Measurements from ENCODE around the gene SORBS1.

DNA sequence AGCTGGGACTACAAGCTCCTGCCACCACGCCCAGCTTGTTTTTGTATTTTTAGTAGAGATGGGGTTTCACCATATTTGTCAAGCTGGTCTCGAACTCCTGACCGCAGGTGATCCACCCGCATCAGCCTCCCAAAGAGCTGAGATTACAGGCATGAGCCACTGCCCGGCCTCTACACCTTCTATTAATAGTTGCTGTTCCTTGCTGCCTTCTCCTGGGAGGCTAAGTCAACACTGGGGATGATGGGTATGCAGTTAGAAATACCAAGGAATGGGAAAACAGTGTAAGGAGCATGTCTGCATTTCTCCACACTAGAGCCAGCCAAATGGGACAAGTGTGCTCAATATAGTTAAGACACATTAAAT is 173.1 kb downstream of the SORBS1 start:
- TF ChIP-seq, protein P1, sequence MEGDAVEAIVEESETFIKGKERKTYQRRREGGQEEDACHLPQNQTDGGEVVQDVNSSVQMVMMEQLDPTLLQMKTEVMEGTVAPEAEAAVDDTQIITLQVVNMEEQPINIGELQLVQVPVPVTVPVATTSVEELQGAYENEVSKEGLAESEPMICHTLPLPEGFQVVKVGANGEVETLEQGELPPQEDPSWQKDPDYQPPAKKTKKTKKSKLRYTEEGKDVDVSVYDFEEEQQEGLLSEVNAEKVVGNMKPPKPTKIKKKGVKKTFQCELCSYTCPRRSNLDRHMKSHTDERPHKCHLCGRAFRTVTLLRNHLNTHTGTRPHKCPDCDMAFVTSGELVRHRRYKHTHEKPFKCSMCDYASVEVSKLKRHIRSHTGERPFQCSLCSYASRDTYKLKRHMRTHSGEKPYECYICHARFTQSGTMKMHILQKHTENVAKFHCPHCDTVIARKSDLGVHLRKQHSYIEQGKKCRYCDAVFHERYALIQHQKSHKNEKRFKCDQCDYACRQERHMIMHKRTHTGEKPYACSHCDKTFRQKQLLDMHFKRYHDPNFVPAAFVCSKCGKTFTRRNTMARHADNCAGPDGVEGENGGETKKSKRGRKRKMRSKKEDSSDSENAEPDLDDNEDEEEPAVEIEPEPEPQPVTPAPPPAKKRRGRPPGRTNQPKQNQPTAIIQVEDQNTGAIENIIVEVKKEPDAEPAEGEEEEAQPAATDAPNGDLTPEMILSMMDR (IDR thresholded peaks at IDR 0.05), result no peak
- no peak for TF ChIP-seq POLR2A (IDR thresholded peaks at IDR 0.05)
- no peak for TF ChIP-seq POLR2AphosphoS5 (IDR thresholded peaks at IDR 0.05)
- TF ChIP-seq EP300 (IDR thresholded peaks at IDR 0.05; ENCODE audit: low read depth), result no peak
